Stimulated activated CD4-positive, alpha-beta T cell treated with anti-CD3 and anti-CD28 coated beads, Interleukin-2, amount 100 ng/mL, for 48 hours (primary cell): ENCODE measurements around the gene MAVS.
"Not testable (repeated sequence)": the region's sequence is repeated elsewhere in the genome, so short reads cannot be mapped to it uniquely, and the experiment has no call there.

Source experiments
- DNase-seq, 2 donors: peaks; one replicate each; pipeline ENCODE4 v3.0.0-alpha.2; 2020

The MAVS gene

DNA sequence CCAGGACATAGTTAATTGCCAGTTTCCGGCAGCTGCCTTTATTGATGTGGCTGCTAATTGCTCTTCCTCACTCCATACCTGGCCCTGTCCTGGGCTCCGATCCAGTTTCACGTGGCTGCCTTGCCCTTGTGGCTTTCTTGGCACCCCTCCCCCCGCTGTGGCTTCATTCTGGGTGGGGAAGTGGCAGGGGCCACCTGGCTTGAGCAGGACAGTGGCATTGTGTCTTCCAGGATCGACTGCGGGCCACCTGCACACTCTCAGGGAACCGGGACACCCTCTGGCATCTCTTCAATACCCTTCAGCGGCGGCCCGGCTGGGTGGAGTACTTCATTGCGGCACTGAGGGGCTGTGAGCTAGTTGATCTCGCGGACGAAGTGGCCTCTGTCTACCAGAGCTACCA lies 10.8 kb downstream of the MAVS start:
- no peak for DNase-seq

DNA sequence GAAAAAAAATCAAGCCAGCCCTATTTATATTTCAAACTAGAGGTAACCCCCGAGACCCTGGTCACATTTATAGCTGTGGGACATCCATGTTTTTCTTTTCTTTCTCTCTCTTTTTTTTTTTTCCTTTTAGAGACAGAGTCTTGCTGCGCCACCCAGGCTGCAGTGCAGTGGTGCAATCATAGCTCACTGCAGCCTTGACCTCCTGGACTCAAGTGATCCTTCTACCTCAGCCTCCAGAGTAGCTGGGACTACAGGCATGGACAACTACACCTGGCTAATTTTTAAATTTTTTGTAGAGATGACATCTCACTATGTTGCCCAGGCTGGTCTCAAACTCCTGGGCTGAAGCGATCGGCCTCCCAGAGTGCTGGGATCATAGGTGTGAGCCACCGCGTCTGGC lies 12.1 kb downstream of the MAVS start:
- DNase-seq: no peak

DNA sequence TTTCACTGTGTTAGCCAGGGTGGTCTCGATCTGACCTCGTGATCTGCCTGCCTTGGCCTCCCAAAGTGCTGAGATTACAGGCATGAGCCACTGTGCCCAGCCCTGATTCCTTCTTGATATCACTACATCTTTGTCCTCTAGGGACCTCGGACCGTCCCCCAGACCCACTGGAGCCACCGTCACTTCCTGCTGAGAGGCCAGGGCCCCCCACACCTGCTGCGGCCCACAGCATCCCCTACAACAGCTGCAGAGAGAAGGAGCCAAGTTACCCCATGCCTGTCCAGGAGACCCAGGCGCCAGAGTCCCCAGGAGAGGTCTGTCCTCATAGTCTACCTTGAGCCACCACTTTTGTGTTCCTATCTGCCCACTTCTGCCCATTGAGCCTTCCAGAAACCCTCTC lies 14.6 kb downstream of the MAVS start:
- no peak for DNase-seq

DNA sequence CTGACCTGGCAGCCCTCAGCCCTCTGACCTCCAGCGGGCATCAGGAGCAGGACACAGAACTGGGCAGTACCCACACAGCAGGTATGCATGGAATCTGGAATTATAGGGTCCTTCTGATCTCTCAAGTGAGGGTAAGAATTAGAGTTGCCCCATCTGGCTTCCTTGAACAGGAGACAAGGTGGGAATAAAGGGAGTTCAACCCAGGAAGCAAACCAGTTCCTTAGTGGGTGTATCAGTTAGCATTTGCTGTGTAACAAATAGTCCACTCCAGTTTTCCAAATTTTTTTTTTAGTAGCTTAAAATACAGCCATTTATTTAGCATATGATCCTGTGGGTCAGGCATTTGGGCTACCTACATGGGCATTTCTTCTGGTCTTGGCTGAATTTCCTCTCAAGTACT lies 15.7 kb downstream of the MAVS start:
- DNase-seq: no peak

DNA sequence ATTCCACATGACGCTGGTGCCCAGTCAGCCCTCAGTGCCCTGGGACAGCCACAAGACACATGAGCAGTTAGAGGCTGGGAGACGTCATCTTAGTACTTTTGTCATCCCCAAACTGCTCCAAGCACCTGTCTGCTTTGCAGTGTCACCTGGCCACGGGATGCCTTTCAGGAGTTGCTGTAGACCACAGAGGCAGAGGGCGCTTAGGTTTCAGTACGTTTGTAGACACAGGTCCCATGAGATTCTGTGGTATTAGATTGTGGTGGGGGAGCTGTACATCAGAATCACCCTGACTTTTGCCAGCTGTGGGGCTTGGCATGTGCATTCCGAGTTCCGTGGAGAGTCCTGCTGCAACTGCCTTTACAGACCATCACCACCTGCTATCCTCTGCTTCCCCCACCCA lies 16.7 kb downstream of the MAVS start:
- DNase-seq: no peak

DNA sequence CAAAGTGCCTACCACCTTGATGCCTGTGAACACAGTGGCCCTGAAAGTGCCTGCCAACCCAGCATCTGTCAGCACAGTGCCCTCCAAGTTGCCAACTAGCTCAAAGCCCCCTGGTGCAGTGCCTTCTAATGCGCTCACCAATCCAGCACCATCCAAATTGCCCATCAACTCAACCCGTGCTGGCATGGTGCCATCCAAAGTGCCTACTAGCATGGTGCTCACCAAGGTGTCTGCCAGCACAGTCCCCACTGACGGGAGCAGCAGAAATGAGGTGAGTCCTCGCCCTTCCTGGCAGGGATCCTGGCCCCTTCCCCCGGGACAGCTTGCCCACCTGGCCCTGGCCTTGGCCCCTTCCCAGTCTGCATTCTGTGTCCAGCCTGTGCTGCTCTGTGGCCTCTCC lies 17.9 kb downstream of the MAVS start:
- DNase-seq: no peak

DNA sequence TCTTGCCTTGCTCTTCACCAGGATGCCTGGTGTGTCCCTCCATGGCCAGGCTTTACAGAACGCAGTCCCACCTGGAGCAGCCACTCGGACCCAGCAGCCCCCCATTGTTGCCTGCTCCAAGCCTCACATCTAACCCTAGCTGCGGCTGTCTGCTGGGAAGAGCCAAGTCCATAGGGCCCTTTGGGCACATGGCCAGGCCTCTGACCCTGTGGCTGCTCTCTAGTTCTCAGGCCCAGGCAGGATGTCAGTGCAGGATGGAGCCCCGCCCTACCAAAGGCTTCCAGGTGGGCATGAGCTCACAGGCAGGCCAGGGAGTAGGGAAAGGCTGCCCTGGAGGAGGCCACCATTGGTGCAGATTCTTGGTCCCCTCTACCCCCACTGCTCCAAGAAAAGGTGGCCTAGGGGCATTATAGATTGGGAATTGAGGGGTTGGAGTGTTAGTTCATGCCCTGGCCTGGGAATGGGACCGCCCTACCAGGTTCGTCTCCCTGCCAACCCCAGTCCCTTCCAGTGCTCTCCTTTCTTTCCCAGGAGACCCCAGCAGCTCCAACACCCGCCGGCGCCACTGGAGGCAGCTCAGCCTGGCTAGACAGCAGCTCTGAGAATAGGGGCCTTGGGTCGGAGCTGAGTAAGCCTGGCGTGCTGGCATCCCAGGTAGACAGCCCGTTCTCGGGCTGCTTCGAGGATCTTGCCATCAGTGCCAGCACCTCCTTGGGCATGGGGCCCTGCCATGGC lies 18.7 kb downstream of the MAVS start:
- DNase-seq: no peak

DNA sequence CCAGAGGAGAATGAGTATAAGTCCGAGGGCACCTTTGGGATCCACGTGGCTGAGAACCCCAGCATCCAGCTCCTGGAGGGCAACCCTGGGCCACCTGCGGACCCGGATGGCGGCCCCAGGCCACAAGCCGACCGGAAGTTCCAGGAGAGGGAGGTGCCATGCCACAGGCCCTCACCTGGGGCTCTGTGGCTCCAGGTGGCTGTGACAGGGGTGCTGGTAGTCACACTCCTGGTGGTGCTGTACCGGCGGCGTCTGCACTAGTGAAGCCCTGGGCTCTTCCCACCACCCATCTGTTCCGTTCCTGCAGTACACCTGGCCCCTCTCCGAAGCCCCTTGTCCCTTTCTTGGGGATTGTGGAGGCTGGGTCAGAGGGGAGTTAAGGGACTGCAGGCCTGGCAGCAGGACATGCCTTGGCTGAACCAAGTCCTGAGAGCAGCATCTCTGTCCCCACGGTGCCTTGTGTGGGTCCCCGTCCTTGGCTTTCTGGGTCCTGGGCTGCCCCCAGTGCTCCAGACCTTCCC lies 19.3 kb downstream of the MAVS start:
- DNase-seq: no peak

DNA sequence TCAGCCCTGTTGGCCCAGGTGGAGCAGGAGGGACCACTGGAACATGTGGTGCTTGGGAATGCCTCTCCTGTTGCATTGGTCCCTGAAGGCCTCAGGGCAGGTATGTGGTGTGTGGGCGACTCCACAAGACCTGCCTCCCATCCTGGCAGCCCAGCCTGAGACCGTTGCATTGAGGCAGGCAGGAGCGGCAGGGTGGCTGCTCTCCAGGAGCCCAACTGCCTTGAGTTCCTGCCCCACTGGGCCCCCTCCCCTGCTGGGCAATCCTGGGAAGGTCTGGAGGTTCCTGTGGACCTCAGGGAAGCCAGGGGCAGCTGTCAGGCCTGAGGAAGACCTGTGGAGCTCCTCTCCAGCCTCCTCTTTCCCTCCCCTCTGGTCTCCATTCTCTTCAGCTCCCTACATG lies 19.8 kb downstream of the MAVS start:
- no peak for DNase-seq

DNA sequence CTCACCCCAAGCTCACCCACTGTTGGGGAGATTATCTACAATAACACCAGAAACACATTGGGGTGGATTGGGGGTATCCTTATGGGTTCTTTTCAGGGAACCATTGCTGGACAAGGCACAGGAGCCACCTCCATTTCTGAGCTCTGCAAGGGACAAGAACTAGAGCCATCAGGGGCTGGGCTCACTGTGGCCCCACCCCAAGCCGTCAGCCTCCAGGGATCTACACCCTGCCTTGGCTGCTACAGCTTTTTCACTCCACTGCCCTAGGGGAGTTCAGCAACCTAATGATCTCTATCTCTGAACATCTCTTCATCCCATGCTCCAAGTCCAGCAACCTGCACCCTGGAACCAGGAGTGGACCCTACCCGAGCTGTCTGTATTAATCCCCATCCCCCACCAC lies 21.2 kb downstream of the MAVS start:
- DNase-seq: no peak

DNA sequence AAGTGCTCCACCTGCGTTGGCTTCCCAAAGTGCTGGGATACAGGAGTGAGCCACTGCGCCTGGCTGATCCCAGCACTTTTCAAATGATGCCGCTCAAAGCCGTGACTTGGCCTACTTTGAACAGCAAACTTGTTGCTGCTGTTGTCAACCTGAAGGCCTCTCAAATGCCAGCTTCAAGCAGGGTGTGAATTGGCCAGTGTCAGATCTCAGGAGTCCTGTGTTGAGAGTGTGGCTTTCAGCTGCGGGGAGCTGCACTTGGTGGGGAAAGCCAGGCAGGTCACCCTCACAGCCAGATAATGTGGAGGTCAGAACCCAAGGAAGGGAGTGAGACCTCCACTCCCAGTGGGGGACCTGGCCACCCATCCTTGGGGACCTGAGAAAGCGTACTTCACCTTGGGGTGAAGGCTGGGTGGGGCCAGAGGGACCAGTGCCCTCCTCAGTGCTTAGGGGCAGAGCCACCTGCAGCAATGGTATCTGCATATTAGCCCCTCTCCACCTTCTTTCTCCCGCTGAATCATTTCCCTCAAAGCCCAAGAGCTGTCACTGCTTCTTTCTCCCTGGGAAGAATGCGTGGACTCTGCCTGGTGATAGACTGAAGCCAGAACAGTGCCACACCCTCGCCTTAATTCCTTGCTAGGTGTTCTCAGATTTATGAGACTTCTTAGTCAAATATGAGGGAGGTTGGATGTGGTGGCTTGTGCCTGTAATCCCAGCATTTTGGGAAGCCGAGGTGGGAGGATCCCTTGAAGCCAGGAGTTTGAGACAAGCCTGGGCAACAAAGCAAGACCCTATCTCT lies 23.4 kb downstream of the MAVS start:
- no peak for DNase-seq

DNA sequence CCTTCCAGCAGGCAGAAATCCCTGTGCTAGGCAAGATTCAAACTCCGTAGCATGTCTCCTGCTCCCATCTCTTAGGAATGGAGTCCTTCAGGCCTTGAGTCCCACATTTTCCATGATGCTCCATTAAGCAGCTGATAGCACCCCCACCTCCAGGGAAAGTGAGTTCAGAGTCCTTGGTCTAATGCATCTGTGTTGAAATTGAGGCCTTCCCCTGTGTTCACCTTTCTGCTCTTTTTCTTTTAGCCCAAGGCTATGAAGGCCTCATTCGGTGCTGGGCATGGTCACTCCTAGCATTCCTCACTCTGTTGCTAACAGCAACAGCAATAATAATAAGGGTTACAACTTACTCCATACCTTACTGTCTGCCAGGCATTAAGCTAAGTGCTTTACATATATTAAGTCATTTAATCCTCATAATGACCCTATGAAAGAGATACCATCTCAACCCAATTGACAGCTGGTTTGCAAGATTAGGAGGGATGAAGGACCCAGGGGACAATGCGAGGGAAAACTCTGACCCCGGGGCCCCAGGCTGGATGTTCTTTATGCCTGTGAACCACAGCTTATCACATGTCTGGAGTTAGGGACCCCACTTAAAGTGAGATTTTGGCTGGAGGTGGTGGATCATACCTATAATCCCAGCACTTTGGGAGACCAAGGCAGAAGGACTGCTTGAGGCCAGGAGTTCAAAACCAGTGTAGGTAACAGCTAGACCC lies 25.1 kb downstream of the MAVS start:
- no peak for DNase-seq

DNA sequence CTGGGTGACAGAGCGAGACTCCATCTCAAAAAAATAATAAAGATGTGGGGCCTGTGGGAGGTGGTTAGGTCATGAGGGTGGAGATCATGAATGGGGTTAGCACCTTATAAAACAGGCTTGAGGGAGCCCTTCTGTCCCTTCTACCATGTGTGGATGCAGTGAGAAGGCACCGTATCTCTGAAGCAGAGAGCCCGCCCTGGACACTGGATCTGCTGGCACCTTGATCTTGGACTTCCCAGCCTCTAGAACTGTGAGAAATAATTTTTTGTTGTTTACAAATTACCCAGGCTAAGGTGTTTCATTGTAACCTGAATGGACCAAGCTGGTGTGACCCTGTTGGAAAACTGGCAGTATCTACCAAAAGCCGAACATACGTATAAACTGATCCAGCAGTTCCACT lies 26.9 kb downstream of the MAVS start:
- no peak for DNase-seq

DNA sequence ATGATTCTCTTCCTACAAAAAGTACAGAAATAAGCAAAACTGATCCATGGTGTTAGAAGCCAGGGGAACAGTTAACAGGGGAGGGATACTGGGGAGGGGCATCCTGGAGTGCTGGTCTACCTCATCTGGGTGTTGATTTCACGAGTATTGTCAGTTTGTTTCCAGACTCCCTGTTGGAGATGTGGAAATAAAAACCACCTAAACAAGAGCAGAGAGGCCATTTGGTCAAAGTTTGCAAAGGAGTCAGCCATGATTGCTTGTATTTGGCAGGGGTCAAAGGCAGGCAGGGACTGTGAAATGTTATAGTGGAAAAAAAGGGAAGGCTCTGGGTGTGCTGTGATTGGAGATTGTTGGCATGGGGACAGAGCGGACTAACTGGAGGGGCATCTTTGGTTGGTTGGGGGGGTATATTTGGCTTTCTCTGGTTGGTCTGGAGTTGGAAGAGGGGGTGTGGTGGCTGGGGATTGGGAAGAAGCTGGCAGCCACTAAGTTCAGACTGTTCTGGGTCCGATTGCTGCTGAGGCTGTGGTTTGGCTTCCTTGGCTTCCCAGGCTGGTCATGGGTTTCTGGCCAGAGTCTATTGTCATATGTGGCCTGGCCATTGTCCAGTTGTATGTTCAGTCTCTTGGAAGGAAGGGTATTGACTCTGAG lies 27.7 kb downstream of the MAVS start:
- no peak for DNase-seq

DNA sequence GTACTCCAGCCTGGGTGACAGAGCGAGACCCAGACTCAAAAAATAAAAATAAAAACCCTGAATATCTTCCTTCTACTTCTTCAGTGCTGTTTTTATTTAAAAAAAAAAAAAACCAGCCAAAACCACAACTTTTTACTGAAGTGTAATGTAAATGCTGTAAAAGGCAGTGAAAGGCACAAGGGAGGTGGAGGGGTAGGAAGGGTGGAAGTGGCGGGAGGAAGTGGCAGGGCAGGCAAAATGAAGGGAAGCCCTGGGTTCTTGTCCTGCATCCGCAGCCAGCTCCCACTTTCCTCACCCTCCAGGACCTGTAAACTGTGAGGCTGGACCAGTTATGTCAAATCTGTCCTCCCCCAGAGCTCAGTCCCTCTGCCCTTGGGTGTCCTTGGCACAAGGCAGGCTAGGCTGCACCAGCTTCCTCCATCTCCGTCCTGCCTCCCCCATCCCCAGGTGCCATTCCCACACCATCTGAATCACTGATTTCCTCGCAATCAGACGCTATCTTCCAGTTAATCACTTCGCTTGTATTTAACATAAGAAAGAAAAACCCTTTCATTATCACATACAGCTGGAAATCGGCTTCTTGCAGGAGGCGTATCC lies 28.8 kb downstream of the MAVS start:
- no peak for DNase-seq

DNA sequence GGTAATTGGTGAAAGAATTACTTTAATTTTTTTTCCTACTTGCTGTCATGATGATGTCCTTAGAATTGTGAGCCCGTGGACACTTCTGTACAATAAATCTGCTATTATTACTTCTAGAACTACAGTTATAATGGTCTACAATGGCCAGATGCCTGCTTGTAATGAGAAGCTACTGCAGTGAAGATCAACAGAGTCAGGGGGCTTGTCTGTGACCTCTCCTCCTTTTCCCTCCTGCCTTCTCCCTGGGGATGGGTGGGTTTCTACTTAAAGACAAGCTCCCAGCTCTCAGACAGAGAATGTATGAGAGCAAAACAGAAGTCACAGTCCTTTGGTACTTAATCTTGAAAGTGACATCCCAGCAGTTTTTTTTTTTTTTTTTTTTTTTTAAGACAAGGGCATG lies 29.4 kb downstream of the MAVS start:
- DNase-seq: no peak

DNA sequence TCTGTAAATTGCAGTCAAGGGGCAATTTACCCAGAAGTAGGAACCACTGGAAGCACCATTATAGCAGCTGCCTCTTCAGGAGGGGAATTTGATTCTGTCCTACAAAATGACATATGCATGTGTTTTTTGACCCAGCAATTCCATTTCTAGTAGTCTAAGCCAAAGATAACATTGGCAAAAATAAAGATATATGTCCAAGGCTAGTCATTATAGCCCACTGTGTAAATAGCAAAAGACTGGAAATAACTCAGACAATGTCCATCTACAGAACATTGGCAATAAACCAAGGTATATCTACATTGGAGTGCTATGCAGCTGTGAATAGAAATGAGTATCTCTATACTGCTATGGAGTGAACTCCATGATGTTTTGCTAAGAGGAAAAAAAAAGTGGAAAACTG lies 30.0 kb downstream of the MAVS start:
- DNase-seq: no peak

DNA sequence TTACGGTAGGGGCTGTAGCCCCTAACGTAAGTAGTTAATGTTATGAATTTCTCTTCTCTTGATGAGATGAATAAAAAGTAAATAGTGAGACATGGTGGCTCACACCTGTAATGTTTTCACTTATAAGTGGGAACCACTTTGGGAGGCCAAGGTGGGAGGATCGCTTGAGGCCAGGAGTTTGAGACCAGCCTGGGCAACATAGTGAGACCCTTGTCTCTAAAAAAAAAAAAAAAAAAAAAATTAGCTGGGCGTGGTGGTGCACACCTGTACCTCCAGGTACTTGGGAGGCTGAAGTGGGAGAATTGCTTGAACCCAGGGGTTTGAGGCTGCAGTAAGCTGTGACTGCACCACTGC lies 32.3 kb downstream of the MAVS start:
- DNase-seq: not testable (repeated sequence)

DNA sequence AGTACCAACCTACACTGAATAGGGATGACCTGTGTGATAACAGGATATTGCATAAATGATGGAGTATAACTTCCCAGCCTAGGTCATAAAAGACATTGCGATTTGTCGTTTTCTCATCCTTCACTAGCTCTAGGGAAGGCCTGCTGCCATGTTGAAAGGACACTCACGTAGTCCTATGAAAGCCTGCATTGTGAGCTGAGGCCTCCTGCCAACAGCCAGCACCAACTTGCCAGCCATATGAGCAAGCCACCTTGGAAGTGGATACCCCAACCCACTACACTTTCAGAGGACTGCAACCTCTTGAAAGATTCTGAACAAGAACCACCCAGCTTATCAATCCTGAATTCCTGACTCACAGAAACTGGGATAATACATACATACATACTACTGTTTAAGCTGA lies 39.1 kb downstream of the MAVS start:
- no peak for DNase-seq

DNA sequence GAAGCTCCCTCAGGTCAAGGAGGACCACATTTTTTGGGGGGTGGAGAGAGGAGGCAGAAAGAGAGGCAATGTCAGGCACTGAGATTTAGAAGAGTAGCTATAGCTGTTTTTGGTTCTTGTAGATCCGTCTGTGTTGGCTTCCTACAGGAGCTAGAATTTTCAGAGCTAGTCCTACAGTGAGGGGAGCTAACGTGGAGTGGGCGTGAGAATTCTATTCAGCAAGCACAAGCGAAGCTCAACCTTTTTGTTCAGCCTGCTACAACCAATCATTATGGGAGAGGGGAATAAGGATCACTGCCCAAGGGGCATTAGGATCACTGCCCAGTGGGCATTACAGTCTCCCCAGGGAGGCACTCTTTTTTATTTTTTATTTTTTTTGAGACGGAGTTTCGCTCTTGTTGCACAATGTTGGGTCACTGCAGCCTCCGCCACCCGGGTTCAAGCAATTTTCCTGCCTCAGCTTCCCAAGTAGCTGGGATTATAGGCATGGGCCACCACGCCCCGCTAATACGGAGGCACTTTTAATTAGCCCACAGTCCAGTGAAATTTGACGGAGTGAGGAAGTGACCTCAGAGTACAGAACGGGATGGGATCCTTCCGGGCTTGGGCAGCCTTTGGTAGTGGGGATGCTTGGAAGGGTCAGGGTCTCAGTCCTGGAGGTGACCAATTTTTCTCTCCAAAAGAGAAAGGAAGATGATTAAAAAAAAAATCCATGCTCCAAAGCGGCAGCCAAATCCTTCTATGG lies 41.4 kb downstream of the MAVS start:
- DNase-seq: no peak

DNA sequence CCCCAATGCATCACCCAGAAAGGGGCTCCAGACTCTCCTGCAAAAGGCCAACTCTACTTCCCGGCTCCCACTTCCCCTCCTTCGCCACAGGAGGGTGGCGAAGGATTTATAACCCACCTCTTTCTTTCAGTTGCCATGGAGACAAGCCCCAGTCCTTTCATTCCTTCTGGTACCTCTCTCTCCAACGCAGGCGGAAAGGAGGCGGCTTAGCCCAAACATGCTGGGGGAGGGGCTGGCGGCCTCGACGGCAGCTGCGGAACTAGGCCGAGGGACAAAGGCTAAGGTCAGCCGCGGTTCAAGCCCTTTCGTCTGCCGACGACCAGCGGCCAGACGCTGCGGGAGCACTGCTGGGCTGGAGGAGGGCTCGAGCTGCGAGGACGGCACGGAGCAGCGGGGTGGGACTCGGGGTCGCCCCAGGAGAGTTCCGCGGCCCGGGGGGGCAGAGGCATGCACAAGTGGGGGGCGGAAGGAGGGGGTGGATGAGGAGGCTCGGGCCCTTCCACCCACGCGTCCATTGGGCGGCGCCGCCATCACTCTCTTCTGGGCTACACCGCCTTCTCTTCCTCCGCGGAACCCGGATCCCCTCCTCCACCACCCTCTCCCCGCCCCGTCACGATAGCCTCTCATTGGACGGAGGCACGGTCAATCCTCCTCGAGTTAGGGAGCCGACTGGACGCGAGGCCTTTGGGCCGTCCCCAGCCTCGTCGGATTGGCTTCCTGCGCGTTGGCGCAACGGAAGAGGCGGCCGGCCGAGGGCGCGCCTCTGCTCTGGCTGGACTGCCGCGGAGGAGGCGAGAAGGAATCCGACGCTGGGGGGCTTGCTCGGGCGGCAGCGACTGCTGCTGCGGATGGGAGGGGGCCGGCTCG lies 42.2 kb downstream of the MAVS start, which contains the start of gene PANK2:
TSS of gene PANK2 (plus strand) at position 766 of the 867 bp plus-strand sequence.
- DNase-seq: peak; percentile 94
